CD4-positive, alpha-beta T cell (primary cell): ENCODE measurements around the gene GM2A. TPM values are rescaled to one million over a fixed set of nuclear protein-coding genes. Genes with fewer than 3 reads are reported as not detected.
"Not testable (repeated sequence)": the region's sequence is repeated elsewhere in the genome, so short reads cannot be mapped to it uniquely, and the experiment has no call there.

Experiments used
- ATAC-seq: fragments of 200-7000 bp; cut with Tn5 transposase; one replicate; pipeline ENCODE4 v1.10.0; 2022; ENCODE audit warnings: mild to moderate bottlenecking; ENCODE audit not compliant: poor library complexity
- CTCF ChIA-PET: fragments of 350-600 bp; sonication (Branson Sonifier 250); formaldehyde crosslinking; loops from one replicate; lab custom pipeline; 2021; ENCODE audit warnings: antibody characterized with exemption, inconsistent platforms; lab: Charles Lee
- POLR2A ChIA-PET: fragments of 350-600 bp; sonication (Branson Sonifier 250); formaldehyde crosslinking; loops from one replicate; lab custom pipeline; 2021; ENCODE audit warnings: antibody characterized with exemption, inconsistent platforms; lab: Charles Lee
- DNase-seq, 14 experiments: peaks; one replicate each; pipeline ENCODE4 v3.0.0-alpha.2; 2013 to 2020; ENCODE audit warnings: mixed read lengths in 2 of 14
- H3K27ac ChIP-seq, 2 donors: one replicate each; pipeline versions ENCODE4 v1.5.1 to v1.7.0; 2013; ENCODE audit warnings: low read length in 2 of 2, low read depth in 1 of 2, mild to moderate bottlenecking in 1 of 2
- H3K27me3 ChIP-seq, 2 experiments: 1 replicate in 1 of 2; 2 replicates in 1 of 2; pipeline versions ENCODE4 v1.6.1 to v1.7.0; 2013; ENCODE audit warnings: low read length in 2 of 2, control low read depth in 1 of 2, mild to moderate bottlenecking in 1 of 2, moderate library complexity in 1 of 2; ENCODE audit not compliant: insufficient read depth in 2 of 2, control insufficient read depth in 1 of 2
- H3K36me3 ChIP-seq: one replicate; pipeline ENCODE4 v1.6.1; 2013; ENCODE audit warnings: low read length, control low read depth; ENCODE audit not compliant: insufficient read depth
- H3K4me1 ChIP-seq: one replicate; pipeline ENCODE4 v1.6.1; 2013; ENCODE audit warnings: low read length, control low read depth; ENCODE audit not compliant: insufficient read depth
- H3K4me3 ChIP-seq: one replicate; pipeline ENCODE4 v1.5.1; 2013; ENCODE audit warnings: mild to moderate bottlenecking, low read length, moderate library complexity
- H3K9me3 ChIP-seq, 2 experiments: 1 replicate in 1 of 2; 2 replicates in 1 of 2; pipeline versions ENCODE4 v1.6.1 to v1.7.0; 2013; ENCODE audit warnings: low read length in 2 of 2, mild to moderate bottlenecking in 2 of 2, control low read depth in 1 of 2, moderate library complexity in 1 of 2; ENCODE audit not compliant: control insufficient read depth in 1 of 2, insufficient read depth in 1 of 2
- H3K27ac Mint-ChIP-seq: one replicate; pipeline ENCODE4 v1.8.0; 2020; ENCODE audit warnings: mixed read lengths
- H3K27me3 Mint-ChIP-seq: one replicate; pipeline ENCODE4 v1.8.0; 2021; ENCODE audit warnings: mixed read lengths
- H3K36me3 Mint-ChIP-seq: one replicate; pipeline ENCODE4 v1.8.0; 2021; ENCODE audit warnings: low read depth, mixed read lengths
- H3K4me1 Mint-ChIP-seq: one replicate; pipeline ENCODE4 v1.8.0; 2021; ENCODE audit warnings: low read depth, mixed read lengths
- H3K4me3 Mint-ChIP-seq: one replicate; pipeline ENCODE4 v1.8.0; 2020; ENCODE audit warnings: mild to moderate bottlenecking, mixed read lengths
- H3K9me3 Mint-ChIP-seq: one replicate; pipeline ENCODE4 v1.8.0; 2020; ENCODE audit warnings: mixed read lengths
- CTCF ChIP-seq: fragments of 200-600 bp; IDR thresholded peaks from one replicate; pipeline ENCODE4 v1.8.0; 2022; ENCODE audit warnings: antibody characterized with exemption, mild to moderate bottlenecking
- intact Hi-C, 2 experiments: fragments of 100-400 bp; cut with DNase I in 1 of 2; cut with micrococcal nuclease in 1 of 2; formaldehyde crosslinking; loops; one replicate each; pipeline versions ENCODE4 v1.15.1 to v1.9.0; 2023 to 2025; cut with DNase I, micrococcal nuclease
- total RNA-seq, 174 experiments: library from RNA in 2 of 174; stranded (reverse) in 2 of 174; gene quantifications; one replicate each; pipeline ENCODE4 v1.2.3 and lab custom pipeline; 2021 to 2026

The GM2A gene
- total RNA-seq, 2 experiments from 2014 or later: 3.1 to 4.1 TPM

- H3K36me3 ChIP-seq: no peaks in the 10 kb centered on the region
- POLR2A ChIA-PET: interaction anchor here (0.8 to 2.6 kb wide), 8 partner anchors 10 to 84 kb away, joined by 3 to 43 read pairs (median 4); partner anchors contain the start of gene CCDC69
- peak overlapping the region; percentile 71 for H3K4me3 Mint-ChIP-seq
These were observed 18.3 kb upstream of the GM2A start for GRCh38 chr5:151234476-151235238.

GRCh38 chr5:151235239-151235571 is 17.8 kb upstream of the GM2A start:
- peaks cover 30% of the 10 kb centered on the region for H3K4me1 ChIP-seq
- H3K4me3 Mint-ChIP-seq, H3K36me3 ChIP-seq, H3K9me3 ChIP-seq, H3K36me3 Mint-ChIP-seq, DNase-seq, ATAC-seq, H3K9me3 Mint-ChIP-seq, H3K27me3 ChIP-seq, H3K27ac ChIP-seq, H3K27me3 Mint-ChIP-seq, H3K27ac Mint-ChIP-seq: not testable (repeated sequence)
- CTCF ChIA-PET: interaction anchor here (0.9 to 1.5 kb wide), 5 partner anchors 9 to 44 kb away, joined by 3 to 4 read pairs (median 3); partner anchors contain the start of gene CCDC69
- POLR2A ChIA-PET: interaction anchor here (0.8 to 2.6 kb wide), 6 partner anchors 11 to 32 kb away, joined by 3 to 43 read pairs (median 6); partner anchors contain the start of gene CCDC69
- H3K4me3 ChIP-seq: peak overlapping the region; percentile 6
- intact Hi-C loops: loop anchor here in 1 of 2 experiments (5.0 kb wide), 2 partner anchors 38 to 183 kb away; no protein-coding TSS in a partner anchor
- peaks cover 35% of the 10 kb centered on the region for H3K4me1 Mint-ChIP-seq

More at GRCh38 chr5:151234476-151235238, 18.3 kb upstream of the GM2A start:
- Mint-ChIP-seq H3K27me3 (no peaks in the 10 kb centered on the region), H3K27ac (peak overlapping the region; percentile 77), H3K4me1 (peaks cover 35% of the 10 kb centered on the region), H3K36me3 (no peaks in the 10 kb centered on the region), H3K9me3 (no peaks in the 10 kb centered on the region)
- H3K4me3 ChIP-seq: peak overlapping the region; percentile 6
- ATAC-seq (peak; percentile 68), DNase-seq (peak in 7 of 14 experiments; percentile 25 to 61 (median 42))
- H3K4me1 ChIP-seq: peaks cover 30% of the 10 kb centered on the region
- intact Hi-C loops: loop anchor here in 1 of 2 experiments (5.0 kb wide), 2 partner anchors 37 to 182 kb away; no protein-coding TSS in a partner anchor
- no peaks in the 10 kb centered on the region for H3K27me3 ChIP-seq
- H3K27ac ChIP-seq: no peak overlapping the region
- no peak for TF ChIP-seq CTCF
- CTCF ChIA-PET: interaction anchor here (0.8 to 1.5 kb wide), 5 partner anchors 9 to 70 kb away, joined by 3 to 4 read pairs (median 3); partner anchors contain the start of gene CCDC69
- no peaks in the 10 kb centered on the region for H3K9me3 ChIP-seq

- ATAC-seq (no peak), DNase-seq (no peak)
- Mint-ChIP-seq H3K4me1 (peaks cover 35% of the 10 kb centered on the region), H3K36me3 (no peaks in the 10 kb centered on the region), H3K9me3 (no peaks in the 10 kb centered on the region), H3K27ac (no peak overlapping the region), H3K27me3 (no peaks in the 10 kb centered on the region), H3K4me3 (no peak overlapping the region)
- no peak for TF ChIP-seq CTCF
- H3K27ac ChIP-seq: no peak overlapping the region
- no peaks in the 10 kb centered on the region for H3K9me3 ChIP-seq
- intact Hi-C loops: loop anchor here in 1 of 2 experiments (5.0 kb wide), 2 partner anchors 40 to 185 kb away; no protein-coding TSS in a partner anchor
- no peaks in the 10 kb centered on the region for H3K36me3 ChIP-seq
- POLR2A ChIA-PET: interaction anchor here (2.2 kb wide), 1 partner anchor 13 kb away, joined by 11 read pairs; the partner anchor contains the start of gene CCDC69
- CTCF ChIA-PET: interaction anchor here (2.7 kb wide), 1 partner anchor 111 kb away, joined by 22 read pairs; no protein-coding TSS in a partner anchor
- peaks cover 30% of the 10 kb centered on the region for H3K4me1 ChIP-seq
- no peak overlapping the region for H3K4me3 ChIP-seq
- H3K27me3 ChIP-seq: no peaks in the 10 kb centered on the region
These were observed 16.1 kb upstream of the GM2A start for GRCh38 chr5:151236888-151237287.
